Thyroid gland (tissue), 4 donors: Measurements from ENCODE around the gene PLPPR5. TPM values are rescaled to one million over a fixed set of nuclear protein-coding genes. Genes with fewer than 3 reads are reported as not detected.
"Not testable (repeated sequence)": the region's sequence is repeated elsewhere in the genome, so short reads cannot be mapped to it uniquely, and the experiment has no call there.

Source experiments
- DNase-seq, 2 donors: peaks; one replicate each; pipeline ENCODE4 v3.0.0-alpha.2; 2019
- H3K27ac ChIP-seq, 3 donors: fragments of 200-600 bp; sonication (generic); 1 replicate in 2 of 3; 2 replicates in 1 of 3; pipeline ENCODE4 v1.5.1; 2016 to 2019; ENCODE audit warnings: mild to moderate bottlenecking in 1 of 3, moderate library complexity in 1 of 3
- H3K27me3 ChIP-seq: fragments of 200-600 bp; sonication (generic); one replicate; pipeline ENCODE4 v1.5.1; 2019
- H3K36me3 ChIP-seq, 2 donors: fragments of 200-600 bp; sonication (generic); one replicate each; pipeline ENCODE4 v1.5.1; 2016 to 2019
- H3K4me1 ChIP-seq, 2 donors: fragments of 200-600 bp; sonication (generic); one replicate each; pipeline ENCODE4 v1.5.1; 2017 to 2019
- H3K4me3 ChIP-seq, 3 donors: fragments of 200-600 bp; sonication (generic); replicated peaks in 1 of 3; 1 replicate in 2 of 3; 2 replicates in 1 of 3; pipeline ENCODE4 v1.5.1; 2016; ENCODE audit warnings: mild to moderate bottlenecking in 1 of 3
- H3K9me3 ChIP-seq: fragments of 200-600 bp; sonication (generic); one replicate; pipeline ENCODE4 v1.5.1; 2017
- POLR2A ChIP-seq, 2 donors: fragments of 450-650 bp; IDR thresholded peaks; one replicate each; pipeline ENCODE4 v1.6.1; 2017; ENCODE audit warnings: antibody characterized with exemption in 2 of 2, mild to moderate bottlenecking in 2 of 2, moderate library complexity in 1 of 2
- WGBS, 2 donors: methylation state at CpG; one replicate each; pipeline ENCODE4 v1.1.5; 2017; 5-methylcytosine and 5-hydroxymethylcytosine counted together
- intact Hi-C: fragments of 100-400 bp; cut with DNase I; formaldehyde crosslinking; loops from one replicate; pipeline ENCODE4 v1.15.1; 2023
- total RNA-seq, 4 donors: library from RNA; depleted of rRNA; stranded (reverse); fragments of >200 nt; gene quantifications; one replicate each; pipeline ENCODE4 v1.2.3, GENCODE V29; 2016
- TF ChIP-seq, protein P1 (sequence below), 6 experiments: fragments of 200-600 bp in 3 of 6; fragments of 450-650 bp in 3 of 6; sonication (generic) in 3 of 6; IDR thresholded peaks; one replicate each; pipeline ENCODE4 v1.5.1; 2016 to 2019; ENCODE audit warnings: antibody characterized with exemption in 6 of 6, mild to moderate bottlenecking in 2 of 6, inconsistent platforms in 1 of 6, moderate library complexity in 1 of 6

The PLPPR5 gene
- total RNA-seq, 4 donors from 2014 or later: not detected

DNA sequence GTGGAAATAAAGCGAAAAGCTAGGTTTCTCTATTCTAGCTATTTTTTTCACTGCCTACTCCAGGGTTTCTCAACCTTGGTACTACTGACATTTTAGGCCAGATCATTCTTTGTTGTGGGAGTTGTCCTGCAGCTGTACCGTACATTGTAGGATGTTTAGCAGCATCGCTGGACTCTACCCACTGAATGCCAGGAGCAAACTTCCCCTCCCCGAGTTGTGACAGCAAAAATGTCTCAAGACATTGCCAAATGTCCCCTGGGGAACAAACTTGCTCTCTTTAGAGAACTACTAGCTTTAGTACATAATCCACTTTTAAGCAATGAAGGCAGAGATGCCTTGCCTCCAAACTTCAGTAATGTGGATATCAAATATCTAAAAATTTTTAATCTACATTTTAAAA lies 122.8 kb downstream of the PLPPR5 start:
- 89% methylated on average over 4 of the region's 4 CpGs for WGBS, 2 donors

DNA sequence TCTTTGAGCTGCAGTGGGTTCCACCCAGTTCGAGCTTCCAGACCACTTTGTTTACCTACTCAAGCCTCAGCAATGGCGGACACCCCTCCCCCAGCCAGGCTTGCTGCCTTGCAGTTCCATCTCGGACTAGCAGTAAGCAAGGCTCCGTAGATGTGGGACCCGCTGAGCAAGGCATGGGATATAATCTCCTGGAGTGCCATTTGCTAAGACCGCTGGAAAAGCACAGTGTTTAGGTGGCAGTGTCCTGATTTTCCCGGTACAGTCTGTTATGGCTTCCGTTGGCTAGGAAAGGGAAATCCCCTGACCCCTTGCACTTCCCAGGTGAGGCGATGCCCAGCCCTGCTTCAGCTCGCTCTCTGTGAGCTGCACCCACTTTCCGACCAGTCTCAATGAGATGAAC lies 123.4 kb downstream of the PLPPR5 start:
- H3K27ac ChIP-seq, intact Hi-C loops, DNase-seq, H3K9me3 ChIP-seq, H3K4me3 ChIP-seq, H3K27me3 ChIP-seq, H3K4me1 ChIP-seq, H3K36me3 ChIP-seq: not testable (repeated sequence)
- WGBS, 2 donors: 92 to 96% methylated on average over 4 to 11 of the region's 11 CpGs

More for the DNA sequence above, 122.8 kb downstream of the PLPPR5 start:
- TF ChIP-seq, protein P1, sequence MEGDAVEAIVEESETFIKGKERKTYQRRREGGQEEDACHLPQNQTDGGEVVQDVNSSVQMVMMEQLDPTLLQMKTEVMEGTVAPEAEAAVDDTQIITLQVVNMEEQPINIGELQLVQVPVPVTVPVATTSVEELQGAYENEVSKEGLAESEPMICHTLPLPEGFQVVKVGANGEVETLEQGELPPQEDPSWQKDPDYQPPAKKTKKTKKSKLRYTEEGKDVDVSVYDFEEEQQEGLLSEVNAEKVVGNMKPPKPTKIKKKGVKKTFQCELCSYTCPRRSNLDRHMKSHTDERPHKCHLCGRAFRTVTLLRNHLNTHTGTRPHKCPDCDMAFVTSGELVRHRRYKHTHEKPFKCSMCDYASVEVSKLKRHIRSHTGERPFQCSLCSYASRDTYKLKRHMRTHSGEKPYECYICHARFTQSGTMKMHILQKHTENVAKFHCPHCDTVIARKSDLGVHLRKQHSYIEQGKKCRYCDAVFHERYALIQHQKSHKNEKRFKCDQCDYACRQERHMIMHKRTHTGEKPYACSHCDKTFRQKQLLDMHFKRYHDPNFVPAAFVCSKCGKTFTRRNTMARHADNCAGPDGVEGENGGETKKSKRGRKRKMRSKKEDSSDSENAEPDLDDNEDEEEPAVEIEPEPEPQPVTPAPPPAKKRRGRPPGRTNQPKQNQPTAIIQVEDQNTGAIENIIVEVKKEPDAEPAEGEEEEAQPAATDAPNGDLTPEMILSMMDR (IDR thresholded peaks at IDR 0.05): no peak
- TF ChIP-seq POLR2A (IDR thresholded peaks at IDR 0.05): no peak
- H3K9me3 ChIP-seq: no peaks in the 10 kb centered on the region
- no peaks in the 10 kb centered on the region for H3K27me3 ChIP-seq
- intact Hi-C loops: no loop called here
- H3K27ac ChIP-seq: no peak overlapping the region
- no peaks in the 10 kb centered on the region for H3K36me3 ChIP-seq
- no peak overlapping the region for H3K4me3 ChIP-seq
- no peak for DNase-seq
- no peaks in the 10 kb centered on the region for H3K4me1 ChIP-seq

DNA sequence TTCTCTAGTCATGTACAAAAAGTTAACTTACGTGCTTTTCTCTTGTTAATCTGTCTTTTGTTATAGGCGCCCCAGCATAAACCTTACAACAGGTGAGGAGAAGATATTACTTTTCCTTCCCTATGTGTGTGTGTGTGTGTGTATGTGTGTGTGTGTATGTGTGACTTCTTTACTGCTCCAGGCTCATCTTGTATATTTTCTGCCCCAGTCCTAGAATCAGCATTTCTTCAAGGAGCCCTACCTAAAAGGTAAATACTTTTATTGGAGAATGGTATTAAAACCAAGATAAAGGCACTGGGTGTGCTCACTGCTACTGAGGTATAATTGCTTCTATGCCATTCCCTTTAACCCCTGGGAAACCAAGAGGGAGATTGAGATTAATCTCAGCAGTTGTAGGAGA lies 129.8 kb downstream of the PLPPR5 start:
- H3K27me3 ChIP-seq: no peaks in the 10 kb centered on the region
- whole genome bisulfite sequencing, 2 donors: 91 to 94% methylated on average over 2 of the region's 2 CpGs
- intact Hi-C loops: no loop called here
- DNase-seq: no peak
- no peak overlapping the region for H3K4me3 ChIP-seq
- H3K9me3 ChIP-seq: no peaks in the 10 kb centered on the region
- no peaks in the 10 kb centered on the region for H3K36me3 ChIP-seq
- TF ChIP-seq, protein P1 (IDR thresholded peaks at IDR 0.05): no peak
- no peak for TF ChIP-seq POLR2A (IDR thresholded peaks at IDR 0.05)
- no peak overlapping the region for H3K27ac ChIP-seq
- H3K4me1 ChIP-seq: no peaks in the 10 kb centered on the region

DNA sequence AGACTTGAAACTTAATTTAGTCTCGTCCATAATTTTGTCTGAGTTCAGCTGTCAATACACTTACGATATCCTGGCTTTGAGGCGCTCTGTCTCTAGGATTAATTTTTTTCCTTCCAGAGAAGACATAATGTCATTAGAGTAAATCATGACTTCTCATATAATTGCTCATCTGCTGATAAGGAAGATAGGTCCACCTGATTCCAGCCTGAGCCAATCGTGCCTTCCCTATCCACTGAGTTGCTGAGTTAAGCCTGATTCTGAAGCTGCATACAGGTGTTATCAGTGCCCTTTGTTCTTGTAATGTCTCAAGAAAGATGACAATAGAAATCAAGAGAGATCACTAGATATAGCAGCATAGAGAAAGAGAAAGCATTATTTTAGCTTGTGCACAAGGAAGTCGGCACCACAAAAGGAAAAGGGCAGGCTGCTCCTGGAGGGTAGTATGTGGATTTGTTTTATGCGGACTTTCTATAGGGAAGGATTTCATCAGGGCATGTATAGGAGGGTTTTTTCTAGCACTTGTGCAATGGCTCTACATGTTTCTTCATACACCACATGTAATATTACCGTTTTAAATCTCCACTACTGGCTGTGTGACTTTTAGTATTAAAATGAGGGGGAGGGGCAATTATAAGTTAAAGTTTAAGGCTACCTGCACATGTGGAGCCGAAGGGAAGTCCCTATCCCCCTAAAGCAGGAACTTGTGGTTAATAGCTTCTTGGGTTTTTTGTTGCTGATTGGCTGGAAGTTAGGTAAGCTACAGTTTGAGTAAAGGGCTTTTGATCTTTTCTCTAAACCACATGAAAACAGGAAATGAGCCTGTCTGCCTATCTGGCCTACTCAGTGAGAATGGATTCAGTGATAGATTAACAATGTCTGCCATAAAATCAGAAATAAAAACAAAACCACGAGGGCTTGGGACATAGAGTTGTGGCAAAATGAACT lies 133.4 kb downstream of the PLPPR5 start:
- H3K27me3 ChIP-seq: no peaks in the 10 kb centered on the region
- 80 to 82% methylated on average over 9 of the region's 9 CpGs for WGBS, 2 donors

DNA sequence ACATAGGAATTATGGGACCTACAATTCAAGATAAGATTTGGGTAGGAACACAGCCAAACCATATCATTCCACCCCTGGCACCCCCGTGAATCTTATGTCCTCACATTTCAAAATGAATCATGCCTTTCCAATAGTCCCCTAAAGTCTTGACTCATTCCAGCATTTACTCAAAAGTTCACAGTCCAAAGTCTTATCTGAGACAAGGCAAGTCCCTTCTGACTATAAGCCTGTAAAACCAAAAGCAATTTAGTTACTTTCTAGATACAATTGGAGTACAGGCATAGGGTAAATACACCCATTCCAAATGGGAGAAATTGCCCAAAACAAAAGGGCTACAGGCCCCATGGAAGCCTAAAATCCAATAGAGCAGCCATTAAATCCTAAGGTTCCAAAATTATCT lies 138.9 kb downstream of the PLPPR5 start:
- H3K4me3 ChIP-seq: no peak overlapping the region
- intact Hi-C loops: no loop called here
- H3K9me3 ChIP-seq: no peaks in the 10 kb centered on the region
- H3K27ac ChIP-seq: no peak overlapping the region
- TF ChIP-seq, protein P1 (IDR thresholded peaks at IDR 0.05): no peak
- no peak for TF ChIP-seq POLR2A (IDR thresholded peaks at IDR 0.05)
- H3K27me3 ChIP-seq: no peaks in the 10 kb centered on the region
- WGBS, 2 donors: 64 to 85% methylated on average over 1 of the region's 1 CpG
- no peak for DNase-seq
- no peaks in the 10 kb centered on the region for H3K36me3 ChIP-seq
- H3K4me1 ChIP-seq: no peaks in the 10 kb centered on the region

More for the DNA sequence above, 133.4 kb downstream of the PLPPR5 start:
- DNase-seq: no peak
- Histone ChIP-seq H3K4me1 (no peaks in the 10 kb centered on the region), H3K4me3 (no peak overlapping the region), H3K9me3 (no peaks in the 10 kb centered on the region), H3K36me3 (no peaks in the 10 kb centered on the region), H3K27ac (no peak overlapping the region)
- intact Hi-C loops: no loop called here
- no peak for TF ChIP-seq POLR2A (IDR thresholded peaks at IDR 0.05)
- TF ChIP-seq, protein P1 (IDR thresholded peaks at IDR 0.05): no peak
